SK-N-SH treated with all-trans-retinoic acid at 6 μM for 48 hours (cell line): ENCODE data around the gene ABO.

ENCODE experiments used
- ATAC-seq: fragments of 200-7000 bp; cut with Tn5 transposase; 3 replicates; pipeline ENCODE4 v1.9.1; 2020; ENCODE audit warnings: mild to moderate bottlenecking, moderate library complexity
- ARNTL ChIP-seq: fragments of 450-650 bp; formaldehyde crosslinking; IDR thresholded peaks from 2 replicates; pipeline ENCODE4 v1.5.0; 2020; ENCODE audit warnings: low read depth, mild to moderate bottlenecking, moderate library complexity, borderline replicate concordance
- CREB5 ChIP-seq: fragments of 250-450 bp; sonication (Bioruptor Pico); IDR thresholded peaks from 2 replicates; pipeline ENCODE4 v1.5.1; 2020; ENCODE audit warnings: low read depth, mild to moderate bottlenecking, moderate library complexity
- CSRNP3 ChIP-seq: fragments of 250-450 bp; sonication (Bioruptor Pico); IDR thresholded peaks from 2 replicates; pipeline ENCODE4 v1.5.1; 2021; ENCODE audit warnings: mild to moderate bottlenecking, moderate library complexity
- ESRRG ChIP-seq: fragments of 250-450 bp; sonication (Bioruptor Pico); IDR thresholded peaks from 2 replicates; pipeline ENCODE4 v1.6.1; 2021; ENCODE audit warnings: mild to moderate bottlenecking
- ISL1 ChIP-seq: fragments of 250-450 bp; sonication (Bioruptor Pico); IDR thresholded peaks from 2 replicates; pipeline ENCODE4 v2.1.2; 2022; ENCODE audit warnings: mild to moderate bottlenecking, moderate library complexity
- OSR1 ChIP-seq: fragments of 250-450 bp; sonication (Bioruptor Pico); IDR thresholded peaks from 2 replicates; pipeline ENCODE4 v1.8.0; 2022; ENCODE audit warnings: moderate library complexity, mild to moderate bottlenecking, inconsistent platforms
- PATZ1 ChIP-seq: fragments of 250-450 bp; sonication (Bioruptor Pico); IDR thresholded peaks from 2 replicates; pipeline ENCODE4 v1.8.0; 2020; ENCODE audit warnings: mild to moderate bottlenecking, moderate library complexity, borderline replicate concordance
- POU6F1 ChIP-seq: fragments of 250-450 bp; sonication (Bioruptor Pico); IDR thresholded peaks from 2 replicates; pipeline ENCODE4 v1.8.0; 2021; ENCODE audit warnings: low read depth, mild to moderate bottlenecking, moderate library complexity, borderline replicate concordance
- RARB ChIP-seq: fragments of 250-450 bp; sonication (Bioruptor Pico); IDR thresholded peaks from 2 replicates; pipeline ENCODE4 v1.8.0; 2021; ENCODE audit warnings: mild to moderate bottlenecking, moderate library complexity
- SNAI2 ChIP-seq: fragments of 250-450 bp; sonication (Bioruptor Pico); IDR thresholded peaks from 2 replicates; pipeline ENCODE4 v1.5.0; 2020; ENCODE audit warnings: mild to moderate bottlenecking, moderate library complexity
- TCF4 ChIP-seq: fragments of 250-450 bp; sonication (Bioruptor Pico); IDR thresholded peaks from 2 replicates; pipeline ENCODE4 v1.8.0; 2021; ENCODE audit warnings: mild to moderate bottlenecking, moderate library complexity, borderline replicate concordance
- TOX ChIP-seq: fragments of 250-450 bp; sonication (Bioruptor Pico); IDR thresholded peaks from 2 replicates; pipeline ENCODE4 v1.8.0; 2021; ENCODE audit warnings: mild to moderate bottlenecking, moderate library complexity, borderline replicate concordance
- ZC3H10 ChIP-seq: fragments of 250-450 bp; sonication (Bioruptor Pico); IDR thresholded peaks from 2 replicates; pipeline ENCODE4 v1.5.1; 2021; ENCODE audit warnings: mild to moderate bottlenecking, moderate library complexity
- ZFP3 ChIP-seq: fragments of 250-450 bp; sonication (Bioruptor Pico); IDR thresholded peaks from 2 replicates; pipeline ENCODE4 v1.5.0; 2020; ENCODE audit warnings: mild to moderate bottlenecking, moderate library complexity
- ZNF565 ChIP-seq: fragments of 450-650 bp; formaldehyde crosslinking; conservative IDR thresholded peaks from 2 replicates; pipeline ENCODE4 v1.5.0; 2020; ENCODE audit warnings: low read depth, mild to moderate bottlenecking, moderate library complexity
- ZNF70 ChIP-seq: fragments of 450-650 bp; formaldehyde crosslinking; IDR thresholded peaks from 2 replicates; pipeline ENCODE4 v1.5.0; 2020; ENCODE audit warnings: mild to moderate bottlenecking, moderate library complexity
- ZNF8 ChIP-seq: fragments of 450-650 bp; formaldehyde crosslinking; IDR thresholded peaks from 2 replicates; pipeline ENCODE4 v1.5.0; 2020; ENCODE audit warnings: mild to moderate bottlenecking, moderate library complexity

ABO gene

GRCh38 chr9:133258061-133259015, 16.7 kb downstream of the ABO start (continued):
- no peak for TF ChIP-seq PATZ1 (CRISPR knock-in tag)
- TF ChIP-seq, all 23 proteins: peak for 0

- TF ChIP-seq SNAI2 (CRISPR knock-in tag) (no peak), TOX (CRISPR knock-in tag) (no peak), PATZ1 (CRISPR knock-in tag) (no peak), OSR1 (CRISPR knock-in tag) (no peak), ISL1 (CRISPR knock-in tag) (no peak), ZC3H10 (CRISPR knock-in tag) (no peak), CREB5 (CRISPR knock-in tag) (no peak), ZNF8 (no peak), ESRRG (CRISPR knock-in tag) (no peak), ZNF565 (CRISPR knock-in tag) (no peak)
- ATAC-seq = no peak
Observed at GRCh38 chr9:133257465-133257956, 17.5 kb downstream of the ABO start.

- TF ChIP-seq POU6F1 = no peak
- TF ChIP-seq, all 23 proteins: peak for 0
- ATAC-seq = no peak
Observed at GRCh38 chr9:133256686-133257091, 18.3 kb downstream of the ABO start.

- no peak for ATAC-seq
- no peak for TF ChIP-seq ZNF70 (CRISPR knock-in tag)
- TF ChIP-seq ARNTL (CRISPR knock-in tag) = no peak
- TF ChIP-seq TOX (CRISPR knock-in tag) = no peak
- no peak for TF ChIP-seq PATZ1 (CRISPR knock-in tag)
Observed at GRCh38 chr9:133256136-133256461, 18.9 kb downstream of the ABO start.

- no peak for ATAC-seq
- TF ChIP-seq OSR1 (CRISPR knock-in tag) = no peak
- TF ChIP-seq POU6F1 = no peak
- TF ChIP-seq ZC3H10 (CRISPR knock-in tag) = no peak
- TF ChIP-seq ISL1 (CRISPR knock-in tag) = no peak
- TF ChIP-seq SNAI2 (CRISPR knock-in tag) = no peak
- no peak for TF ChIP-seq CREB5 (CRISPR knock-in tag)
- TF ChIP-seq ZNF70 (CRISPR knock-in tag) = no peak
- TF ChIP-seq TCF4 (CRISPR knock-in tag) = no peak
- TF ChIP-seq RARB (CRISPR knock-in tag) = no peak
- TF ChIP-seq ZNF565 (CRISPR knock-in tag) = no peak
- TF ChIP-seq CSRNP3 (CRISPR knock-in tag) = no peak
- no peak for TF ChIP-seq ZFP3 (CRISPR knock-in tag)
Observed at GRCh38 chr9:133255371-133256135, 19.4 kb downstream of the ABO start.
